Neural progenitor cell (in vitro differentiated cells): Measurements from ENCODE around the gene KAZN. TPM values are rescaled to one million over a fixed set of nuclear protein-coding genes. Genes with fewer than 3 reads are reported as not detected.

Source experiments
- DNase-seq: peaks from one replicate; pipeline ENCODE4 v3.0.0-alpha.2; 2016; ENCODE audit warnings: low spot score
- H2AFZ ChIP-seq: fragments of 200-600 bp; sonication (generic); replicated peaks from 2 replicates; pipeline ENCODE4 v1.6.1; 2016; ENCODE audit warnings: antibody characterized with exemption
- H3F3A ChIP-seq: fragments of 200-600 bp; sonication (generic); 2 replicates; pipeline ENCODE4 v1.6.1; 2016; ENCODE audit warnings: antibody characterized with exemption, low read depth
- H3K27ac ChIP-seq: fragments of 200-600 bp; sonication (generic); 2 replicates; pipeline ENCODE4 v1.5.1; 2016; ENCODE audit warnings: mild to moderate bottlenecking
- H3K27me3 ChIP-seq: fragments of 200-600 bp; sonication (generic); 2 replicates; pipeline ENCODE4 v1.6.1; 2016; ENCODE audit warnings: mild to moderate bottlenecking, moderate library complexity
- H3K36me3 ChIP-seq: fragments of 200-600 bp; sonication (generic); 2 replicates; pipeline ENCODE4 v1.5.1; 2016
- H3K4me1 ChIP-seq: fragments of 200-600 bp; sonication (generic); 2 replicates; pipeline ENCODE4 v1.6.1; 2016; ENCODE audit warnings: mixed run types
- H3K4me2 ChIP-seq: fragments of 200-600 bp; sonication (generic); 2 replicates; pipeline ENCODE4 v1.6.1; 2016
- H3K4me3 ChIP-seq: fragments of 200-600 bp; sonication (generic); 2 replicates; pipeline ENCODE4 v1.5.1; 2016
- H3K79me2 ChIP-seq: fragments of 200-600 bp; sonication (generic); 2 replicates; pipeline ENCODE4 v1.6.1; 2016; ENCODE audit warnings: low read depth
- H3K9ac ChIP-seq: fragments of 200-600 bp; sonication (generic); 2 replicates; pipeline ENCODE4 v1.6.1; 2016
- H3K9me3 ChIP-seq: fragments of 200-600 bp; sonication (generic); 2 replicates; pipeline ENCODE4 v1.5.1; 2016; ENCODE audit warnings: low read depth
- H4K20me1 ChIP-seq: fragments of 200-600 bp; sonication (generic); 2 replicates; pipeline ENCODE4 v1.6.1; 2016; ENCODE audit warnings: low read depth
- H3K27ac Mint-ChIP-seq: 3 replicates; pipeline ENCODE4 v1.8.0; 2021; ENCODE audit warnings: mixed read lengths
- H3K27me3 Mint-ChIP-seq: 2 replicates; pipeline ENCODE4 v1.8.0; 2022; ENCODE audit warnings: low read depth, mild to moderate bottlenecking, inconsistent platforms, moderate library complexity, mixed read lengths; ENCODE audit not compliant: insufficient read depth
- H3K36me3 Mint-ChIP-seq: 3 replicates; pipeline ENCODE4 v1.8.0; 2021; ENCODE audit warnings: mixed read lengths
- H3K4me1 Mint-ChIP-seq: 3 replicates; pipeline ENCODE4 v1.8.0; 2021; ENCODE audit warnings: mixed read lengths
- H3K4me3 Mint-ChIP-seq: 3 replicates; pipeline ENCODE4 v1.8.0; 2021; ENCODE audit warnings: mild to moderate bottlenecking, moderate library complexity, mixed read lengths
- H3K9me3 Mint-ChIP-seq: 3 replicates; pipeline ENCODE4 v1.8.0; 2020; ENCODE audit warnings: mixed read lengths
- EZH2 ChIP-seq: fragments of 200-600 bp; sonication (generic); IDR thresholded peaks from 2 replicates; pipeline ENCODE4 v1.6.1; 2017; ENCODE audit warnings: antibody characterized with exemption, mild to moderate bottlenecking, moderate library complexity
- EZH2phosphoT487 ChIP-seq: fragments of 200-600 bp; sonication (generic); IDR thresholded peaks from 2 replicates; pipeline ENCODE4 v1.6.1; 2017; ENCODE audit warnings: antibody characterized with exemption
- total RNA-seq: library from RNA; depleted of rRNA; stranded (reverse); fragments of >200 nt; gene quantifications from 2 replicates; pipeline ENCODE4 v1.2.3, GENCODE V29; 2015; ENCODE audit warnings: low replicate concordance
- TF ChIP-seq, protein P1 (sequence below): fragments of 200-600 bp; sonication (generic); IDR thresholded peaks from 2 replicates; pipeline ENCODE4 v1.5.1; 2017; ENCODE audit warnings: antibody characterized with exemption, mild to moderate bottlenecking

Gene KAZN
- total RNA-seq, 1 donor from 2014 or later, result 6.1 TPM

DNA sequence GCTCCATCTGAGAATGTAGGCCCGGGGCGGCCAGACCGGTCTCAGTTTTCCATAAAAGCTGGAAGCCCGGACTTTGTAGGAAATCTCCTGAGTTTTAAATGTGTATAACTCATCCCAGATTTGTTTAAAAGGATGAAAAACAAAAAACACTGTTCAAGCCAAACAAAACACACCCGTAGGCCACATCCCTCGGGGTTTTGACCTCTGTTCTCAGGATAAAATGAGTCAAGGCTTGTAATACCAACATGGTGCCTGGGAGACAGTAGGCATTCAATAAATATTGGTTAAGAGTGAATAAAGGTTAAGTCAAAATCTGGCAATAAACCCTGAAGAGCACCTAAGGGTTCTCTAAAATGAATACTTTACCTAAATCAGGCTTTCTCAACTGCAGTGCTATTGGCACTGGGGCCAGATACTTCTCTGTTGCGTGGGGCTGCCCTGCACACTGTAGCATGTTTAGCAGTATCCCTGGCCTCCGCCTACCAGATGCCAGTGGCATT is 55.0 kb downstream of the KAZN start:
- no peaks in the 10 kb centered on the region for H3F3A ChIP-seq
- no peak for DNase-seq
- H3K4me2 ChIP-seq, result no peak overlapping the region
- no peak overlapping the region for H3K4me3 ChIP-seq
- Mint-ChIP-seq H3K4me3 (no peak overlapping the region), H3K4me1 (peaks cover 39% of the 10 kb centered on the region), H3K36me3 (no peaks in the 10 kb centered on the region), H3K27me3 (peaks cover 8% of the 10 kb centered on the region), H3K27ac (no peak overlapping the region), H3K9me3 (no peaks in the 10 kb centered on the region)
- peaks cover 21% of the 10 kb centered on the region for H3K79me2 ChIP-seq
- peaks cover 10% of the 10 kb centered on the region for H4K20me1 ChIP-seq
- no peak overlapping the region for H2AFZ ChIP-seq
- H3K9me3 ChIP-seq, result no peaks in the 10 kb centered on the region
- H3K36me3 ChIP-seq, result no peaks in the 10 kb centered on the region
- H3K9ac ChIP-seq, result no peak overlapping the region
- peaks cover 25% of the 10 kb centered on the region for H3K4me1 ChIP-seq
- no peak overlapping the region for H3K27ac ChIP-seq
- no peak for TF ChIP-seq EZH2
- TF ChIP-seq, protein P1, sequence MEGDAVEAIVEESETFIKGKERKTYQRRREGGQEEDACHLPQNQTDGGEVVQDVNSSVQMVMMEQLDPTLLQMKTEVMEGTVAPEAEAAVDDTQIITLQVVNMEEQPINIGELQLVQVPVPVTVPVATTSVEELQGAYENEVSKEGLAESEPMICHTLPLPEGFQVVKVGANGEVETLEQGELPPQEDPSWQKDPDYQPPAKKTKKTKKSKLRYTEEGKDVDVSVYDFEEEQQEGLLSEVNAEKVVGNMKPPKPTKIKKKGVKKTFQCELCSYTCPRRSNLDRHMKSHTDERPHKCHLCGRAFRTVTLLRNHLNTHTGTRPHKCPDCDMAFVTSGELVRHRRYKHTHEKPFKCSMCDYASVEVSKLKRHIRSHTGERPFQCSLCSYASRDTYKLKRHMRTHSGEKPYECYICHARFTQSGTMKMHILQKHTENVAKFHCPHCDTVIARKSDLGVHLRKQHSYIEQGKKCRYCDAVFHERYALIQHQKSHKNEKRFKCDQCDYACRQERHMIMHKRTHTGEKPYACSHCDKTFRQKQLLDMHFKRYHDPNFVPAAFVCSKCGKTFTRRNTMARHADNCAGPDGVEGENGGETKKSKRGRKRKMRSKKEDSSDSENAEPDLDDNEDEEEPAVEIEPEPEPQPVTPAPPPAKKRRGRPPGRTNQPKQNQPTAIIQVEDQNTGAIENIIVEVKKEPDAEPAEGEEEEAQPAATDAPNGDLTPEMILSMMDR, result no peak
- TF ChIP-seq EZH2phosphoT487, result no peak
- no peaks in the 10 kb centered on the region for H3K27me3 ChIP-seq

DNA sequence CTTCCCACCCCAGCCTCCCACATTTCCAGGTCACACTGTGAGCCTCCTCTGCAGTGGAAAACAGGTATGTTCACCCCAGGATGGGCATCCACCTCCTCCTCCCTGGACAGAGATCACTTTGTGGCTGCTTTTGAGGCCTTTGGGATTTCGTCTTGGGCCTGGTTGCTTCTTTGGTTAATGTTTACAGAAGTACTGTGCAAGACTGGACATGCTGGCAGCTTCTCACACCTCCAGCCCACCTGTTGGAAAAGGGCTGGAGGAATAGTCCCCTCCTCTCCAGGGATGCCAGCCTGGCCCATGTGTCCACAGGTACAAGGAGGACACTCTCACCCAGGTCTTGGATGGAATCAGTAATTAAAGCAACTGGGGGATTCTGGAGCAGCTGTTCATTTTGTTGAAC is 56.1 kb downstream of the KAZN start:
- Histone ChIP-seq H3K4me3 (no peak overlapping the region), H3K27ac (no peak overlapping the region), H3K9ac (no peak overlapping the region), H3K9me3 (no peaks in the 10 kb centered on the region), H2AFZ (no peak overlapping the region), H3K4me2 (no peak overlapping the region), H3F3A (no peaks in the 10 kb centered on the region), H3K27me3 (no peaks in the 10 kb centered on the region), H3K36me3 (no peaks in the 10 kb centered on the region), H3K79me2 (peaks cover 11% of the 10 kb centered on the region), H4K20me1 (peaks cover under 1% of the 10 kb centered on the region), H3K4me1 (peaks cover 35% of the 10 kb centered on the region)
- no peak for DNase-seq
- no peak for TF ChIP-seq EZH2phosphoT487
- TF ChIP-seq, protein P1, result no peak
- TF ChIP-seq EZH2, result no peak
- Mint-ChIP-seq H3K27ac (no peak overlapping the region), H3K36me3 (no peaks in the 10 kb centered on the region), H3K4me3 (no peak overlapping the region), H3K9me3 (no peaks in the 10 kb centered on the region), H3K27me3 (peaks cover 13% of the 10 kb centered on the region), H3K4me1 (peaks cover 38% of the 10 kb centered on the region)

DNA sequence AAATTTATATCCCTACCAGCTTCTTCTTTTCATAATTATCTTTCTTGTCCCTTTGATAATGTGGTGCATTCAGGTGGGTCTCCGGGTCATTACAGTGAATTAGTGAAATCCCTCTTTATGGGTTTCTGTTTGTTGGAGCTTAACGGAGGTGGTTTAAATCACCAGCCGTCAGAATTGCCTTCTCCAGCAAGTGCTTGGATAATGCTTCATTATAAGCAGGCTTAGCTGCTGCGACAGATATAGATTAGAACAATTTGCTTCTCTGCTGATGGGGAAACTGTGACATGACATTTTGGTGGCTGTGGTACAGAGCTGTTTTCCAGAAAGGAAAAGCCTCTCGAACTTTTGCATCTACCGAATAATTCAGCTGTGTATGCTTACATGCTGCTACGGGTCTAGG is 56.9 kb downstream of the KAZN start:
- H2AFZ ChIP-seq, result no peak overlapping the region
- peaks cover 11% of the 10 kb centered on the region for H3K27me3 Mint-ChIP-seq
- H3K27ac Mint-ChIP-seq, result peak overlapping the region; percentile 47
- H3K27me3 ChIP-seq, result no peaks in the 10 kb centered on the region
- peaks cover 7% of the 10 kb centered on the region for H3K79me2 ChIP-seq
- peaks cover 41% of the 10 kb centered on the region for H3K4me1 ChIP-seq
- no peak overlapping the region for H3K9ac ChIP-seq
- H3K27ac ChIP-seq, result no peak overlapping the region
- no peaks in the 10 kb centered on the region for H3F3A ChIP-seq
- H3K4me3 Mint-ChIP-seq, result no peak overlapping the region
- TF ChIP-seq, protein P1, result no peak
- H3K36me3 ChIP-seq, result no peaks in the 10 kb centered on the region
- no peak overlapping the region for H3K4me3 ChIP-seq
- H3K36me3 Mint-ChIP-seq, result no peaks in the 10 kb centered on the region
- no peaks in the 10 kb centered on the region for H3K9me3 ChIP-seq
- DNase-seq, result no peak
- H4K20me1 ChIP-seq, result no peaks in the 10 kb centered on the region
- no peak overlapping the region for H3K4me2 ChIP-seq
- peaks cover 45% of the 10 kb centered on the region for H3K4me1 Mint-ChIP-seq
- H3K9me3 Mint-ChIP-seq, result no peaks in the 10 kb centered on the region
